ENCODE measurements around the gene RFLNA.

Gene RFLNA

GRCh38 chr12:124335426-124336183 is 40.7 kb downstream of the RFLNA start:
- DNase-seq (ENCODE audit: low read depth), result no peak
- no peak overlapping the region for H3K4me3 ChIP-seq (ENCODE audit: low read length)
- TF ChIP-seq, protein P1, sequence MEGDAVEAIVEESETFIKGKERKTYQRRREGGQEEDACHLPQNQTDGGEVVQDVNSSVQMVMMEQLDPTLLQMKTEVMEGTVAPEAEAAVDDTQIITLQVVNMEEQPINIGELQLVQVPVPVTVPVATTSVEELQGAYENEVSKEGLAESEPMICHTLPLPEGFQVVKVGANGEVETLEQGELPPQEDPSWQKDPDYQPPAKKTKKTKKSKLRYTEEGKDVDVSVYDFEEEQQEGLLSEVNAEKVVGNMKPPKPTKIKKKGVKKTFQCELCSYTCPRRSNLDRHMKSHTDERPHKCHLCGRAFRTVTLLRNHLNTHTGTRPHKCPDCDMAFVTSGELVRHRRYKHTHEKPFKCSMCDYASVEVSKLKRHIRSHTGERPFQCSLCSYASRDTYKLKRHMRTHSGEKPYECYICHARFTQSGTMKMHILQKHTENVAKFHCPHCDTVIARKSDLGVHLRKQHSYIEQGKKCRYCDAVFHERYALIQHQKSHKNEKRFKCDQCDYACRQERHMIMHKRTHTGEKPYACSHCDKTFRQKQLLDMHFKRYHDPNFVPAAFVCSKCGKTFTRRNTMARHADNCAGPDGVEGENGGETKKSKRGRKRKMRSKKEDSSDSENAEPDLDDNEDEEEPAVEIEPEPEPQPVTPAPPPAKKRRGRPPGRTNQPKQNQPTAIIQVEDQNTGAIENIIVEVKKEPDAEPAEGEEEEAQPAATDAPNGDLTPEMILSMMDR (IDR thresholded peaks at IDR 0.05; ENCODE audit: insufficient read depth, low read depth, low read length, missing control alignments), result no peak

DNA sequence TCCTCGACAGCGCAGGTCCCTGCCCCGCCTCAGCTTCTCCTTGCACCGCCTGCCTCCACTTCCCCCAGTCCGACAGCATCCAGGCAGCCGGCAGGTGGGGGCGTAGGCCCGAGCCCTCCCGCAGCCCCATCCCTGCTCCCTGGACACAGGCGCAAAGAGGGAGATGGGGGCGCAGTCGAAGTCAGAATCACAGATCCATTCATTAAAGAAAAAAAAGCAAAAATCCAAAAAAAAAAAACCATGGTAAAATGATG is 41.2 kb downstream of the RFLNA start:
- H3K4me3 ChIP-seq (ENCODE audit: low read length), result no peak overlapping the region
- no peak for DNase-seq (ENCODE audit: low read depth)
- TF ChIP-seq, protein P1 (IDR thresholded peaks at IDR 0.05; ENCODE audit: insufficient read depth, low read depth, low read length, missing control alignments), result no peak

DNA sequence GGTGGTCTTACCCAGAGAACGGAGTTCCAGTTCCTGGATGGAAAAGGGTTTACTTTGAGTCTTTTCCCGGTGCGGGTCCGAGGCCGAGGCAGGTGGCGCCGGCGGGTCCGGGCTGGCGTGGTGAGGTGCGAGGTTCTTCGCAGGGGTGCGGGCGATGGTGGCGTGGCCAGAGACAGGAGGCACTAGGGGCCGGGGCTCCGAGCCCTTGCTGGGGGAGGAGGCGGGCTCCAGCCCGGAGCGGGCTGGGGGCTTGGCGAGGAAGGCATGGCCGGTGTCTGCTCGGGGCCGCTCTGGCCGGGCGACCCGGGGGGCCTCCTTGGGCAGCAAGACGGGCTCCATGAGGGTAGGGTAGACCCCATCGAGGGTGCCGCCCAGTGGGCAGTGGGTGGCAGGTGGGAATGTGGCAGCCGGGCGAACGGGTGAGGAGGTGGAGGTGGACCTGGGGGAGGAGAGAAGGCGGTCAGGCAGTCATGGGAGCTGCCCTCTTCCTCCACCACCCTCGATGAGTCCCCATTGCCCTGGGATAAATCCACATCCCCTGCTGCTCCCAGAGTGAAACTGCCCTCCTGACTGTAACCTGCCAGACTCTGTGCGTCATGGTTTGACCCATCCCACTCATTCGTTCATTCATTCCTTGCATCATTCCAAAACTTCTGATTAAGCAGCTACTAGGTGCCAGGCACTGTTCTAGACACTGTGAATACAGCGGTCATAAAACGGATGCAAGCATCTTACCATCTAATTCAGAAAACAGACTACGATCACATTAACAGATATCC is 42.0 kb downstream of the RFLNA start:
- TF ChIP-seq, protein P1 (IDR thresholded peaks at IDR 0.05; ENCODE audit: insufficient read depth, low read depth, low read length, missing control alignments), result no peak
- DNase-seq (ENCODE audit: low read depth), result no peak

DNA sequence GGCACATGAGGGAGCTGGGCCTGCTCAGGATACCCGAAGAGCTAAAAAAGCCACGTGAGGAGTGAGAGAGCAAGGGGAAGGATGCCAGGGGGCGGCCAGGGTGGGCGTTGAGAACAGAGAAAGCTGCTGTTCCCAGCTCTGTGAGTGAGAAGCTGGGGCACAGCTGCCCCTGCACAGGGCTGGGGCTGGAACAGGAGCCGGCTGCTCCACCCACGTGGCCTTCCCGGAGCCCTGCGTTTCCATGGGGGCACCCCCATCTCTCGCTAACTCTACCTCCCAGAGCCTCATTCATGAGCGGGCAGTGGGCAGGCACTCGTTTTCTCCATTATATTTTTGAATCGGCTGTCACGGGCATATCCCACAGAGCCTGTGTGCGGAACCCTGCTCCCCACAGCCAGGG is 42.7 kb downstream of the RFLNA start:
- DNase-seq (ENCODE audit: low read depth), result no peak
- TF ChIP-seq, protein P1 (IDR thresholded peaks at IDR 0.05; ENCODE audit: insufficient read depth, low read depth, low read length, missing control alignments), result no peak

More for the DNA sequence above, 42.0 kb downstream of the RFLNA start:
- no peak overlapping the region for H3K4me3 ChIP-seq (ENCODE audit: low read length)

GRCh38 chr12:124338448-124338847 is 43.6 kb downstream of the RFLNA start:
- no peak for DNase-seq (ENCODE audit: low read depth)
- TF ChIP-seq, protein P1 (IDR thresholded peaks at IDR 0.05; ENCODE audit: insufficient read depth, low read depth, low read length, missing control alignments), result no peak
- no peak overlapping the region for H3K4me3 ChIP-seq (ENCODE audit: low read length)

More for the DNA sequence above, 42.7 kb downstream of the RFLNA start:
- no peak overlapping the region for H3K4me3 ChIP-seq (ENCODE audit: low read length)

GRCh38 chr12:124338876-124339603 is 44.1 kb downstream of the RFLNA start:
- H3K4me3 ChIP-seq (ENCODE audit: low read length), result no peak overlapping the region
- no peak for DNase-seq (ENCODE audit: low read depth)
- TF ChIP-seq, protein P1 (IDR thresholded peaks at IDR 0.05; ENCODE audit: insufficient read depth, low read depth, low read length, missing control alignments), result no peak
